GM12892 (cell line): ENCODE measurements around the gene ZBED5.
"Not testable (repeated sequence)": the region's sequence is repeated elsewhere in the genome, so short reads cannot be mapped to it uniquely, and the experiment has no call there.

Source experiments
- POLR2A ChIP-seq: IDR thresholded peaks from 2 replicates; pipeline ENCODE4 v1.6.1; 2011; ENCODE audit warnings: low read depth, low read length, control low read depth
- TAF1 ChIP-seq: IDR thresholded peaks from 2 replicates; pipeline ENCODE4 v1.6.1; 2011; ENCODE audit warnings: low read depth, mild to moderate bottlenecking, control low read depth, low read length, borderline replicate concordance

DNA sequence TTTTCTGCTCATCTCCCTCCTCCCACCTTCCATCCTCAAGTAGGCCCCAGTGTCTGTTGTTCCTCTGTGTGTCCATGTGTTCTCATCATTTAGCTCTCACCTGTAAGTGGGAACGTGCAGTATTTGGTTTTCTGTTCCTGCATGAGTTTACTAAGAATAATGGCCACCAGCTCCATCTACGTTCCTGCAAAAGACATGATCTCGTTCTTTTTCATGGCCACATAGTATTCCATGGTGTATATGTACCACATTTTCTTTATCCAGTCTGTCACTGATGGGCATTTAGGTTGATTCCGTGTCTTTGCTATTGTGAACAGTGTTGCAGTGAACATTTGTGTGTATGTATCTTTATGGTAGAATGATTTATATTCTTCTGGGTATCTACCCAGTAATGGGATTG, 21.0 kb downstream of the ZBED5 start:
- TF ChIP-seq POLR2A, TAF1: not testable (repeated sequence)
